GM10248 (cell line): ENCODE data around the gene UBE2S.
"Not testable (repeated sequence)": the region's sequence is repeated elsewhere in the genome, so short reads cannot be mapped to it uniquely, and the experiment has no call there.

ENCODE experiments used
- CTCF ChIA-PET: fragments of 300-600 bp; sonication (Branson Sonifier 250); formaldehyde crosslinking; extraction: SDS; loops from one replicate; lab custom pipeline; 2021; ENCODE audit warnings: antibody characterized with exemption; lab: Yijun Ruan, JAX
- POLR2A ChIA-PET: fragments of 350-650 bp; sonication (Branson Sonifier 250); formaldehyde crosslinking; extraction: SDS; loops from one replicate; lab custom pipeline; 2020; ENCODE audit warnings: antibody characterized with exemption; lab: Yijun Ruan, JAX
- DNase-seq: peaks from one replicate; pipeline ENCODE4 v3.0.0; 2012; ENCODE audit errors: extremely low spot score
- CTCF ChIP-seq: IDR thresholded peaks from 2 replicates; pipeline ENCODE4 v1.5.1; 2012; ENCODE audit warnings: mild to moderate bottlenecking, low read depth; ENCODE audit errors: extremely low read depth, missing control alignments, control extremely low read depth

Gene UBE2S

GRCh38 chr19:55407800-55408532, 378 bp upstream of the UBE2S start:
- POLR2A ChIA-PET: interaction anchor here (0.5 to 1.8 kb wide), 22 partner anchors 9 to 945 kb away, joined by 3 to 29 read pairs (median 5); partner anchors contain the start of genes CCDC106, CDC42EP5, ISOC2 and KMT5C
- TF ChIP-seq CTCF: no peak
- DNase-seq: peak; percentile 98
- CTCF ChIA-PET: interaction anchor here (0.7 to 2.1 kb wide), 6 partner anchors 10 to 269 kb away, joined by 3 to 7 read pairs (median 3); partner anchors contain the start of gene TMEM238

GRCh38 chr19:55406826-55407549, 600 bp downstream of the UBE2S start:
- peak; percentile 47 for DNase-seq
- POLR2A ChIA-PET: interaction anchor here (0.6 to 2.2 kb wide), 21 partner anchors 8 to 938 kb away, joined by 3 to 29 read pairs (median 5); partner anchors contain the start of genes CCDC106, CDC42EP5, ISOC2 and KMT5C
- CTCF ChIA-PET: interaction anchor here (1.0 to 1.6 kb wide), 2 partner anchors 24 to 61 kb away, joined by 3 read pairs; partner anchors contain the start of gene TMEM238
- no peak for TF ChIP-seq CTCF

DNA sequence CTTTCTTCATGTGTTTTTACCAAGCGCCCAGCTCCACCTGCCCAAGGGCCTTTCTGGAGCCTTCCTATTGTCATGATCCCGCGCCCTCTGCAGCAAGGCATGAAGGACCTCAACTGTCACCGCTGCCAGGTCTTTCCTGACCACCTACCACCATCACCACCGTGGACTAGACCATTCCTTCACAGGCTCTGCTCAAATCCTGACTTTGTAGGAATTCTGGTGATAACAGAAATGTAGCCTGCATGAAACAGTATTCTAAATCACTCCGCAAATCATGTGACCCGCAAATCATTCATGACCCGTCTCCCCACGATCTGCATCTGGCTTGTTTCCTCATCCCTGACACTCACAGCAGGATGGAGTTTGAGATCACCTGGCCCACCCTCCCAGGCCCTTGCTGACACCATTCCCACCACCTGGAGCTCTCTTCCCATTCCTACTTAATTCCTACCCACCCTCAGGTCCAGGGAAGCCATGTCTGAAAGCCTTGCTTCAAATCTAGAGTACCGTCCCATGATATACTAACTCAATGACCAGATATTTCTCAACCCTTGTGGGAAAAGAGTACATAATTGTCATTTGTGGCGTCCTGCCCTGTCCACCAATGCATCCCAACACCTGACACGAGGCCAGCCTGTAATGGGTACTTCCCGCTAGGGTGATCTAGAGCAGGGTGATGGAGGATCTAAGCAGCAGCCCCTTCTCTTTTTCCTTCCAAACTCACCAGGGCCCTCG, 1.3 kb downstream of the UBE2S start:
- TF ChIP-seq CTCF: no peak
- DNase-seq: no peak
- CTCF ChIA-PET: interaction anchor here (1.1 to 2.2 kb wide), 4 partner anchors 23 to 246 kb away, joined by 3 to 8 read pairs (median 3); partner anchors contain the start of gene TMEM238
- POLR2A ChIA-PET: interaction anchor here (0.6 to 2.4 kb wide), 14 partner anchors 12 to 286 kb away, joined by 3 to 29 read pairs (median 5); partner anchors contain the start of genes ISOC2, KMT5C, RPL28 and TMEM238

- DNase-seq: no peak
- no peak for TF ChIP-seq CTCF
- ChIA-PET POLR2A (interaction anchor here (0.6 to 2.4 kb wide), 8 partner anchors 17 to 249 kb away, joined by 3 to 7 read pairs (median 5); partner anchors contain the start of genes ISOC2, KMT5C and TMEM238), CTCF (interaction anchor here (1.1 to 2.2 kb wide), 3 partner anchors 22 to 245 kb away, joined by 3 to 8 read pairs (median 3); partner anchors contain the start of gene TMEM238)
These were observed 1.9 kb downstream of the UBE2S start for GRCh38 chr19:55405638-55406037.

GRCh38 chr19:55402509-55402908, 5.1 kb downstream of the UBE2S start:
- no peak for TF ChIP-seq CTCF
- DNase-seq: no peak
- CTCF ChIA-PET: interaction anchor here (0.8 to 1.1 kb wide), 3 partner anchors 16 to 102 kb away, joined by 3 to 4 read pairs (median 3); no protein-coding TSS in a partner anchor
- POLR2A ChIA-PET: interaction anchor here (0.6 to 1.8 kb wide), 6 partner anchors 15 to 433 kb away, joined by 3 to 5 read pairs (median 4); no protein-coding TSS in a partner anchor

- not testable (repeated sequence) for DNase-seq
- CTCF ChIA-PET: interaction anchor here (1.0 to 1.1 kb wide), 2 partner anchors 61 to 103 kb away, joined by 3 to 4 read pairs; no protein-coding TSS in a partner anchor
- POLR2A ChIA-PET: interaction anchor here (1.2 kb wide), 1 partner anchor 321 kb away, joined by 3 read pairs; no protein-coding TSS in a partner anchor
These were observed 6.2 kb downstream of the UBE2S start for GRCh38 chr19:55401390-55401789.
